Stomach (tissue), 4 donors: Measurements from ENCODE around the gene PEAK1.

ENCODE experiments used
- CTCF ChIP-seq, 7 experiments: fragments of 450-650 bp in 4 of 7; fragments of 200-600 bp in 3 of 7; sonication (generic) in 3 of 7; IDR thresholded peaks; one replicate each; pipeline ENCODE4 v1.5.1; 2016 to 2019; ENCODE audit warnings: antibody characterized with exemption in 7 of 7, control low read depth in 2 of 7, mild to moderate bottlenecking in 1 of 7
- POLR2A ChIP-seq, 4 donors: fragments of 450-650 bp; IDR thresholded peaks; one replicate each; pipeline ENCODE4 v1.6.1; 2016; ENCODE audit warnings: antibody characterized with exemption in 4 of 4, control low read depth in 2 of 4, mild to moderate bottlenecking in 1 of 4, moderate library complexity in 1 of 4
- POLR2AphosphoS5 ChIP-seq, 3 donors: sonication (generic); formaldehyde crosslinking; IDR thresholded peaks; one replicate each; pipeline ENCODE4 v1.6.1; 2016; ENCODE audit warnings: antibody characterized with exemption in 3 of 3

DNA sequence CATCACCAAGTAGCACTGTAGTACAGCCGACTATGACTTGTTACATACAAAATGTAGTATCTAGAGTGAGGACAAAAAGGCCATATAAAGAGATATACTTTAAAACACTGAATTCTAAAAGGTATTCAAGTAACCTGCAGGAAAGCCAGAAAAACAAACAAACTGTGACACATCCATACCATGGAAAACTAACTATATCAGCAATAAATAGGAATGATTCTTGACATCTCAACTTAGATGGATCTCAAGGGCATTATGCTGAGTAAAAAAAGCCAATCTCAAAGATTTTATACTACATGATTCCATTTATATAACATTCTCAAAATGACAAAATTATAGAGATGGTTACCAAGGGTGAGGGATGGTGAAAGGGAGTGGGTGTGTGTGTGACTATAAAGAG lies 143.0 kb downstream of the PEAK1 start:
- TF ChIP-seq CTCF (IDR thresholded peaks at IDR 0.05) (no peak), POLR2AphosphoS5 (IDR thresholded peaks at IDR 0.05) (no peak), POLR2A (IDR thresholded peaks at IDR 0.05) (no peak)
